GM10266 (cell line): ENCODE measurements around the gene ARHGAP28.

ENCODE experiments used
- DNase-seq: peaks from one replicate; pipeline ENCODE4 v3.0.0; 2012; ENCODE audit errors: extremely low spot score
- CTCF ChIP-seq: IDR thresholded peaks from 2 replicates; pipeline ENCODE4 v1.5.1; 2012; ENCODE audit warnings: mild to moderate bottlenecking, low read depth; ENCODE audit not compliant: control insufficient read depth, insufficient read depth; ENCODE audit errors: missing control alignments

Gene ARHGAP28

GRCh38 chr18:6722690-6723089 lies 6.8 kb upstream of the ARHGAP28 start:
- DNase-seq: no peak
- no peak for TF ChIP-seq CTCF

GRCh38 chr18:6724331-6724730 lies 5.2 kb upstream of the ARHGAP28 start:
- TF ChIP-seq CTCF: no peak
- no peak for DNase-seq

GRCh38 chr18:6728331-6728730 lies 1.2 kb upstream of the ARHGAP28 start:
- no peak for TF ChIP-seq CTCF

GRCh38 chr18:6728809-6729246 lies 688 bp upstream of the ARHGAP28 start:
- DNase-seq: no peak
- TF ChIP-seq CTCF: no peak

More at GRCh38 chr18:6728331-6728730, 1.2 kb upstream of the ARHGAP28 start:
- no peak for DNase-seq

GRCh38 chr18:6730416-6731221 lies 1.1 kb downstream of the ARHGAP28 start:
- no peak for DNase-seq
- no peak for TF ChIP-seq CTCF

- DNase-seq: no peak
- no peak for TF ChIP-seq CTCF
These were observed 1.7 kb downstream of the ARHGAP28 start for GRCh38 chr18:6731222-6731596.

- DNase-seq: no peak
- TF ChIP-seq CTCF: no peak
These were observed 3.4 kb downstream of the ARHGAP28 start for GRCh38 chr18:6732952-6733351.
